ENCODE measurements around the gene RNASEH1.

DNA sequence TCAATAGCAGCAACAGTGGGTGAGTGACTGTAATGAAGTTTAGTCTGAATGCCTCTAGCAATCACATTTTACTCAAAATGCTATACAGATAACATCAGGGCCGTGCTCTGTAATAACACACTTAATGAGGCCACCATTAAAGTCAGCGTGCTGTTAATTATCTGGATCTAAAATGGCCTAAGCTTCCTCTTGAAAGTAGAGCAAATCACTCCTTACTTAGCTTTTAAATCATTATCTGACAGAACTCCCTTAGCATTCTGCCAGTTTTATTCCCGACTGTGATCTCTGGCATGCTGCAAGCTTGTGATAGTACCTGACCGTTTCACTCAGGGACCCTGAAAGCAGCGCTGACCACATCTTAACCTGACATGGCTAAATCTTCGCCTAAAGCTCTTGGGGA is 25.9 kb upstream of the RNASEH1 start:
- TF ChIP-seq EZH2phosphoT487 (IDR thresholded peaks at IDR 0.05) (no peak), EZH2 (IDR thresholded peaks at IDR 0.05) (no peak)
- TF ChIP-seq, protein P1, sequence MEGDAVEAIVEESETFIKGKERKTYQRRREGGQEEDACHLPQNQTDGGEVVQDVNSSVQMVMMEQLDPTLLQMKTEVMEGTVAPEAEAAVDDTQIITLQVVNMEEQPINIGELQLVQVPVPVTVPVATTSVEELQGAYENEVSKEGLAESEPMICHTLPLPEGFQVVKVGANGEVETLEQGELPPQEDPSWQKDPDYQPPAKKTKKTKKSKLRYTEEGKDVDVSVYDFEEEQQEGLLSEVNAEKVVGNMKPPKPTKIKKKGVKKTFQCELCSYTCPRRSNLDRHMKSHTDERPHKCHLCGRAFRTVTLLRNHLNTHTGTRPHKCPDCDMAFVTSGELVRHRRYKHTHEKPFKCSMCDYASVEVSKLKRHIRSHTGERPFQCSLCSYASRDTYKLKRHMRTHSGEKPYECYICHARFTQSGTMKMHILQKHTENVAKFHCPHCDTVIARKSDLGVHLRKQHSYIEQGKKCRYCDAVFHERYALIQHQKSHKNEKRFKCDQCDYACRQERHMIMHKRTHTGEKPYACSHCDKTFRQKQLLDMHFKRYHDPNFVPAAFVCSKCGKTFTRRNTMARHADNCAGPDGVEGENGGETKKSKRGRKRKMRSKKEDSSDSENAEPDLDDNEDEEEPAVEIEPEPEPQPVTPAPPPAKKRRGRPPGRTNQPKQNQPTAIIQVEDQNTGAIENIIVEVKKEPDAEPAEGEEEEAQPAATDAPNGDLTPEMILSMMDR (IDR thresholded peaks at IDR 0.05) = no peak
